Measurements from ENCODE around the gene LY6G5C. TPM values are rescaled to one million over a fixed set of nuclear protein-coding genes. Genes with fewer than 3 reads are reported as not detected.

The LY6G5C gene
- total and polyA plus RNA-seq, 7 donors = 0.68 to 3.2 (median 1.5) TPM; not detected in 1

DNA sequence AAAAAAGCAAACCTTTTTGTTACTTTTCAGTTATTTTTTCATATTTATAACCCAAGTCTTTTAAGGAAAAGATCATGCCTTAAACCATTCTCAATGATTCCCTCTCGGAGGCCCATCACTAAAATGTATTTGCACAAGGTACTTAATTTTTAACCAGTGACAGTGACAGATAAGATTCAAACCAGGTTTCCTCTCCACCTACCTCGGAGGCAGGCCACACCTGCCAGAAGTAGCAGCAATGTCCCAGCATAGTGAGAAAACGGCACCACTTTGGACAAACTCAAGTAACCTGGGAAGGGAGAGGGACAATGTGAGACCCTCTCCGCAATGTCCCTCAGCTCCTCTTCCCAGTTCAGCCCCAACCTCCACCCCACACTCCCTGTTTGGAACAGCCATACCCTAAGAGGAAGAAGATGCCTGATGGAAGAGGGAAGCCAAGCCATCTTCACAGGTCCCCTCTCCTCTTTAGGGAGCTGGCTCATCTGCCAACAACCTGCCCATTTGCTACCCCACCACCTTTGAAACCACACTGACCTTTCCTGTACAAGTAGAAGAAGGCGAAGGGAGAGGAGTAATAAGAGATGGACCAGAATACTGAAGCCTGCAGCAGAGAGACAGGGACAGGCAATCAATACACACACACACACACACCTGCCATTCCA is 20.0 kb upstream of the LY6G5C start:
- 49 to 73% methylated on average over 5 of the region's 5 CpGs for WGBS, 2 donors
- Histone ChIP-seq H3K36me3 (peaks cover 0 to 47% (median 20%) of the 10 kb centered on the region in 4 donors), H3K4me3 (no peak overlapping the region), H3K4me1 (peaks cover 0 to 36% (median 22%) of the 10 kb centered on the region in 4 donors), H3K27me3 (no peaks in the 10 kb centered on the region), H3K9me3 (no peaks in the 10 kb centered on the region), H3K27ac (peak overlapping the region in 1 of 4 donors; percentile 94)
- DNase-seq = no peak
- intact Hi-C loops (cut with DNase I) = loop anchor here (10.0 kb wide), 1 partner anchor 156 kb away; the partner anchor contains the start of genes ATP6V1G2, DDX39B and NFKBIL1
- TF ChIP-seq EP300 (IDR thresholded peaks at IDR 0.05) (no peak), POLR2A (IDR thresholded peaks at IDR 0.05) (no peak), POLR2AphosphoS5 (IDR thresholded peaks at IDR 0.05) (no peak)
- TF ChIP-seq, protein P1, sequence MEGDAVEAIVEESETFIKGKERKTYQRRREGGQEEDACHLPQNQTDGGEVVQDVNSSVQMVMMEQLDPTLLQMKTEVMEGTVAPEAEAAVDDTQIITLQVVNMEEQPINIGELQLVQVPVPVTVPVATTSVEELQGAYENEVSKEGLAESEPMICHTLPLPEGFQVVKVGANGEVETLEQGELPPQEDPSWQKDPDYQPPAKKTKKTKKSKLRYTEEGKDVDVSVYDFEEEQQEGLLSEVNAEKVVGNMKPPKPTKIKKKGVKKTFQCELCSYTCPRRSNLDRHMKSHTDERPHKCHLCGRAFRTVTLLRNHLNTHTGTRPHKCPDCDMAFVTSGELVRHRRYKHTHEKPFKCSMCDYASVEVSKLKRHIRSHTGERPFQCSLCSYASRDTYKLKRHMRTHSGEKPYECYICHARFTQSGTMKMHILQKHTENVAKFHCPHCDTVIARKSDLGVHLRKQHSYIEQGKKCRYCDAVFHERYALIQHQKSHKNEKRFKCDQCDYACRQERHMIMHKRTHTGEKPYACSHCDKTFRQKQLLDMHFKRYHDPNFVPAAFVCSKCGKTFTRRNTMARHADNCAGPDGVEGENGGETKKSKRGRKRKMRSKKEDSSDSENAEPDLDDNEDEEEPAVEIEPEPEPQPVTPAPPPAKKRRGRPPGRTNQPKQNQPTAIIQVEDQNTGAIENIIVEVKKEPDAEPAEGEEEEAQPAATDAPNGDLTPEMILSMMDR (IDR thresholded peaks at IDR 0.05) = no peak

DNA sequence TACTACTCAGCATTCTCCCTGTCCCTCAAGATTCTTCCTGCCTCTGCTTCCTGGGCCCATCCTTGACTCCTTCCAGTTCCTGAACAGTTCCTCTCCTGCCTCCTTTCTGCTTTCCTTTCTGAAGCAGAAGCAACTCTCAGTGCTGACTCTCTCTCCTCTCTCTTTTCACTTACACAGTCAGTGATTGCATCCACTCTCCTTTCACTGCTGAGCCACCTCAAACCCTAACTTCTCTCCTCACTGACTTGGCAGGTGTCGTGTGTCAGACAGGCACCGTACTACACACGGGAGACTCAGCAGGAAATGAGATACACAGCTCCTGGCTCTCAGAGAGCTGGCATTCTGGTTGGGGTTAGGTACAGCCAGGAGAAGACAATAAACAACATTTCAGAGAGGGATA is 16.7 kb upstream of the LY6G5C start:
- Histone ChIP-seq H3K36me3 (peaks cover 20 to 80% (median 46%) of the 10 kb centered on the region in 4 donors), H3K9me3 (no peaks in the 10 kb centered on the region), H3K27me3 (no peaks in the 10 kb centered on the region), H3K4me1 (peaks cover 0 to 29% (median 19%) of the 10 kb centered on the region in 4 donors), H3K27ac (no peak overlapping the region), H3K4me3 (no peak overlapping the region)
- TF ChIP-seq POLR2AphosphoS5 (IDR thresholded peaks at IDR 0.05) (no peak), EP300 (IDR thresholded peaks at IDR 0.05) (no peak), POLR2A (IDR thresholded peaks at IDR 0.05) (no peak)
- TF ChIP-seq, protein P1 (IDR thresholded peaks at IDR 0.05) = no peak
- no peak for DNase-seq
- intact Hi-C loops (cut with DNase I) = no loop called here
- WGBS, 2 donors = 61 to 62% methylated on average over 3 of the region's 3 CpGs

DNA sequence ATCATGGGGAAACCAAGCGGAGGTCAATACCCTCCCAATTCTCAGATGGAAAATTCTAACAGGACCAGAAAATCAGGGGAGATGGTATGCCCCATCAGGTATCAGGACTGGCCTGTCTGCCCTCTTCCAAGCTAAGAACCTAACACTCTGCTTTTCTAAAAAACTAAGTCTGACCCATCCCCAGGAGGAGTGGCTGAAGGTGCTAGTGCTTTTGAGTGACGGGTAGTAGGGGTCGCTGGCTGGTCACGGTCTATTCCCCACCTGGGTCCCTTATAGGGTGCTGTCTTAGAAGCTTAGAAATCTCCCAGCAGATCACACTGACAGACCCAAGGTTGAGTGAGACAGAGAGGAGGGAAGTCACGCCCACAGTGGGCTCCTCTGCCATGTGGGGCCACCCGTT is 12.7 kb upstream of the LY6G5C start:
- intact Hi-C loops (cut with DNase I) = no loop called here
- no peak overlapping the region for H3K27ac ChIP-seq
- peaks cover 48 to 97% (median 74%) of the 10 kb centered on the region in 4 donors for H3K36me3 ChIP-seq
- DNase-seq = no peak
- no peak for TF ChIP-seq EP300 (IDR thresholded peaks at IDR 0.05)
- TF ChIP-seq POLR2AphosphoS5 (IDR thresholded peaks at IDR 0.05) = no peak
- TF ChIP-seq, protein P1 (IDR thresholded peaks at IDR 0.05) = no peak
- no peak for TF ChIP-seq POLR2A (IDR thresholded peaks at IDR 0.05)
- H3K4me3 ChIP-seq = no peak overlapping the region
- 93% methylated on average over 6 of the region's 6 CpGs for WGBS, 2 donors
- no peaks in the 10 kb centered on the region for H3K9me3 ChIP-seq
- no peaks in the 10 kb centered on the region for H3K27me3 ChIP-seq
- no peaks in the 10 kb centered on the region for H3K4me1 ChIP-seq

DNA sequence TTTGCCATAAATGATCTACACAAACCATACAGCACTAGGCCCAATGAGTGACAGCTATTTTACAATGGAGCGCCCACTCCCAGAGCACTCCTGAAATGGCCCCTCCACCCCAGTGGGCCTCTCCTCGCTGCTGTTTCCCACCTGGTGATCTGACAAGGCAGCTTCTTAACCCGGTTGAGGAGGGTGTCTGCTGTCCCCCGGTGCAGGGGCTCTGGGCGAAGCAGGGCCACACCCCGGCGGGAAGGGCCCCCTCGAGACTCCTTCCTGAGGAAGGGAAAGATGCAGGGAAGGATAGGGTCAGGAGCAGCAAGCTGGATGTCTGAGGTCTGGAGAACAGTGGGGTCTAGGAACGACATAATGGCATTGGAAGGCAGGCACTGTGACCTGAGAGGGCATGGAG is 12.0 kb upstream of the LY6G5C start:
- WGBS, 2 donors = 91 to 93% methylated on average over 9 of the region's 9 CpGs
- intact Hi-C loops (cut with DNase I) = no loop called here
- no peaks in the 10 kb centered on the region for H3K9me3 ChIP-seq
- no peak overlapping the region for H3K4me3 ChIP-seq
- no peak overlapping the region for H3K27ac ChIP-seq
- peaks cover 54 to 99% (median 81%) of the 10 kb centered on the region in 4 donors for H3K36me3 ChIP-seq
- no peak for DNase-seq
- no peaks in the 10 kb centered on the region for H3K27me3 ChIP-seq
- TF ChIP-seq POLR2AphosphoS5 (IDR thresholded peaks at IDR 0.05) (no peak), POLR2A (IDR thresholded peaks at IDR 0.05) (no peak), EP300 (IDR thresholded peaks at IDR 0.05) (no peak)
- TF ChIP-seq, protein P1 (IDR thresholded peaks at IDR 0.05) = no peak
- no peaks in the 10 kb centered on the region for H3K4me1 ChIP-seq

Data from sigmoid colon (tissue), 7 donors.